Hematopoietic multipotent progenitor cell (in vitro differentiated cells): ENCODE results near the gene SFRP2. TPM values are rescaled to one million over a fixed set of nuclear protein-coding genes. Genes with fewer than 3 reads are reported as not detected.

ENCODE experiments used
- DNase-seq, 3 donors: peaks; one replicate each; pipeline ENCODE4 v3.0.0-alpha.2; 2011 to 2015; ENCODE audit warnings: low read depth in 2 of 3, low spot score in 2 of 3
- total RNA-seq: library from RNA; depleted of rRNA; stranded (reverse); fragments of >200 nt; gene quantifications from one replicate; pipeline ENCODE4 v1.2.3, GENCODE V29; 2012

The SFRP2 gene
- total RNA-seq, 1 donor, result not detected

GRCh38 chr4:153777421-153777820, 11.5 kb downstream of the SFRP2 start:
- no peak for DNase-seq

GRCh38 chr4:153776601-153777000, 12.3 kb downstream of the SFRP2 start:
- no peak for DNase-seq

GRCh38 chr4:153773236-153773690, 15.6 kb downstream of the SFRP2 start:
- DNase-seq, result no peak

GRCh38 chr4:153771046-153771445, 17.8 kb downstream of the SFRP2 start:
- DNase-seq, result peak in 1 of 3 donors; percentile 30

- DNase-seq, result no peak
These were observed 22.1 kb downstream of the SFRP2 start for GRCh38 chr4:153766758-153767157.

GRCh38 chr4:153765894-153766293, 23.0 kb downstream of the SFRP2 start:
- no peak for DNase-seq

GRCh38 chr4:153764601-153765368, 24.1 kb downstream of the SFRP2 start:
- DNase-seq, result no peak

GRCh38 chr4:153763404-153763803, 25.5 kb downstream of the SFRP2 start:
- no peak for DNase-seq

- peak in 1 of 3 donors; percentile 23 for DNase-seq
These were observed 29.2 kb downstream of the SFRP2 start, which contains the start of gene RNF175 for GRCh38 chr4:153759407-153760316. TSS of gene RNF175 (minus strand) at chr4:153760024. CDS start at chr4:153759862, 162 bp downstream.

GRCh38 chr4:153758688-153759406, 30.0 kb downstream of the SFRP2 start:
- no peak for DNase-seq

GRCh38 chr4:153758136-153758535, 30.7 kb downstream of the SFRP2 start:
- no peak for DNase-seq

- DNase-seq, result no peak
These were observed 31.5 kb downstream of the SFRP2 start for GRCh38 chr4:153757407-153757806.

GRCh38 chr4:153755186-153755585, 33.7 kb downstream of the SFRP2 start:
- peak in 1 of 3 donors; percentile 7 for DNase-seq

GRCh38 chr4:153750197-153750817, 38.6 kb downstream of the SFRP2 start:
- peak; percentile 33 to 91 (median 70) for DNase-seq

GRCh38 chr4:153748378-153748777, 40.5 kb downstream of the SFRP2 start:
- DNase-seq, result no peak

- no peak for DNase-seq
These were observed 41.4 kb downstream of the SFRP2 start for GRCh38 chr4:153747406-153747955.

- no peak for DNase-seq
These were observed 43.2 kb downstream of the SFRP2 start for GRCh38 chr4:153745651-153746050.

GRCh38 chr4:153741541-153741940, 47.3 kb downstream of the SFRP2 start:
- no peak for DNase-seq

- DNase-seq, result no peak
These were observed 52.9 kb downstream of the SFRP2 start for GRCh38 chr4:153735906-153736461.
